Right lobe of liver (tissue), 4 donors: Measurements from ENCODE around the gene ZNF780A.

Experiments
- POLR2A ChIP-seq: fragments of 450-650 bp; IDR thresholded peaks from one replicate; pipeline ENCODE4 v1.6.1; 2017; ENCODE audit warnings: antibody characterized with exemption, mild to moderate bottlenecking
- TF ChIP-seq, protein P1 (sequence below), 4 donors: fragments of 200-600 bp in 3 of 4; fragments of 450-650 bp in 1 of 4; IDR thresholded peaks; one replicate each; pipeline versions ENCODE4 v1.5.1 to v1.8.0; 2016 to 2022; ENCODE audit warnings: antibody characterized with exemption in 4 of 4, mild to moderate bottlenecking in 2 of 4
- donor health status: DM: no; HTN: no; CAD: no.
- donor health status: DM: no; HTN: no; CAD: no.
- donor health status: DM: no; HTN: yes; CAD: no.

DNA sequence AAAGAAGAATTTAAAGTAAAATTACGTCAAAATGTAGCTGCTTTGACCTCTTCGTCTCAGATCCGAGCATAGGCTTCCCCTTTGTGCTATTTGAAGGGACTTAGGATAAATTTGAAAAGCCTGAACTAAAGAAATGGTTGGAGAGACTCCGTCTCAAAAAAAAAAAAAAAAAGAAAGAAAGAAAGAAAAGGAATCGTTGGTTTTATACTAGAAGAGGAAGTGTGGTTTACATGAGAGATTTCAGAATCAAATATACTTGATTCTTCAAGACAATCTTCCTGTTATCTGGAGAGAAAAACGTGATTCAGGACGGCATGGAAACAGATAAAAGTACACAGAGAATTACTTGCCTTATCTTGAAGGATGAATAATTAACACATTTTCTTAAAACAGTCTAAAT lies 34.2 kb downstream of the ZNF780A start:
- no peak for TF ChIP-seq POLR2A
- TF ChIP-seq, protein P1, sequence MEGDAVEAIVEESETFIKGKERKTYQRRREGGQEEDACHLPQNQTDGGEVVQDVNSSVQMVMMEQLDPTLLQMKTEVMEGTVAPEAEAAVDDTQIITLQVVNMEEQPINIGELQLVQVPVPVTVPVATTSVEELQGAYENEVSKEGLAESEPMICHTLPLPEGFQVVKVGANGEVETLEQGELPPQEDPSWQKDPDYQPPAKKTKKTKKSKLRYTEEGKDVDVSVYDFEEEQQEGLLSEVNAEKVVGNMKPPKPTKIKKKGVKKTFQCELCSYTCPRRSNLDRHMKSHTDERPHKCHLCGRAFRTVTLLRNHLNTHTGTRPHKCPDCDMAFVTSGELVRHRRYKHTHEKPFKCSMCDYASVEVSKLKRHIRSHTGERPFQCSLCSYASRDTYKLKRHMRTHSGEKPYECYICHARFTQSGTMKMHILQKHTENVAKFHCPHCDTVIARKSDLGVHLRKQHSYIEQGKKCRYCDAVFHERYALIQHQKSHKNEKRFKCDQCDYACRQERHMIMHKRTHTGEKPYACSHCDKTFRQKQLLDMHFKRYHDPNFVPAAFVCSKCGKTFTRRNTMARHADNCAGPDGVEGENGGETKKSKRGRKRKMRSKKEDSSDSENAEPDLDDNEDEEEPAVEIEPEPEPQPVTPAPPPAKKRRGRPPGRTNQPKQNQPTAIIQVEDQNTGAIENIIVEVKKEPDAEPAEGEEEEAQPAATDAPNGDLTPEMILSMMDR (IDR thresholded peaks at IDR 0.05) = no peak
